Activated CD4-positive, CD25-positive, alpha-beta regulatory T cell treated with anti-CD3 and anti-CD28 coated beads, Interleukin-2, amount 50 U/mL, for 16 hours (primary cell): ENCODE data around the gene SYPL1.
A peak's percentile ranks its signal among the peaks of the same experiment; 100 is the strongest.

Experiments
- DNase-seq: peaks from one replicate; pipeline ENCODE4 v3.0.0-alpha.2; 2020; ENCODE audit warnings: low read depth, low spot score

Gene SYPL1

DNA sequence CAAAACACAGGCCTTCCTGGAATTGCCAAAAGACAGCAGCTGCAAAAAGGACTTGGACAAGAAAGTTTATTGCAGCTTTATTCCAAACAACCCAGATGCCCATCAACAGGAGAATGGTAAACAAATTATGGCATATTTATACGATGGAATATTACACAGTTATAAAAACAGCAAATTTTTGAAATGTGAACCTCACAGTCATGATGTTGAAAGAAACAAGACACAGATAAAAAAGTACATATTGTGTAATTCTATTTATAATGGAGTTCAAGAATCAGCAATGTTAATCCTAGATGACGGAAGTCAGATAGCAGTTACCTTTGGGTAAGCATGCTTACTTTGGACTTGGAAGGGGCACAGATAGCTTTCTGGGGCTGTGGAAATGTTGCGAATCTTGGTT lies 44.4 kb downstream of the SYPL1 start:
- no peak for DNase-seq

DNA sequence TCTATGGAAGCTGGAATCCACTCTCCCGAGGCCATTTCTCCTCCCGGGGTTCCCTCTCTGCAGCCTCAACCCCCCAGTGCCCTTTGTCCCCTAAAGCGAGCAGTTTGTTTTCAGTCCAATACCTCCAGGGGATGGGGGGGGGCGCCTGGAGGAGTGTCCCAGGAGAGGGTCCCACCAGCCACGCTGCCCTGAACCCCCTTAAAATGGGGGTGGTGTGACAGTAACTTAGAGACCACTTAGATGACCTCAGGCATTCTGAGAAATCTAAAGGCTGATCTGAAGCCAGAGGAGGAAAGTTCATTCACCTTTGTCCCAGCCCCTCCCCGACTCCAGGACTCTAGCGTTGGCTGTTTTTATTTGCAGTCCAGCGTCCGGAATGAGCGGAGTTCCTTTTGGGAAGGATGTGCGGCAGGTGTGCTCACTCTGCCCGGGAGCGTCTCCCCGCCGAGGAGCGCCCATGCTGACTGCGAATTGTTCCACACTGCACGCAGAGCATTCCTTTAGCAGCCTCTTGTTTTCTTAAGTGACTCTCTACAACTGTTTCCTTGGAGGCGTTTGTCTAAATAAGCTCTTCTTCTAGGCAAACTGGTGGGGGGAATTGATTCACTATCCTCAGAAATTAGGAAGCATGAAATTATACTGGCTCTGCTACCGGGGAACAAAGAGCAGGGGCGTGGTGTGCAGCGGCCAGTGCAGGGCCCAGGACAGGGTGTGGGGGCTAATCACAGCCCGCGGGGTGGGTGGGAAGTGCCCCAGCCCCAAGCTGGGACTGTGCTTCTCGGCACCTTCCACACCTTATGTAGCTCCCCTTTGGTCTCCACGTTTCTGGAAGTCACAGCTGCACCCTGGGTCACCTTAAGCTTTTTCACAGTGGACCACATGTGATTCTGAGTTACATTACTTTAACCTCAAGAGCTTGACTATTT lies 46.3 kb downstream of the SYPL1 start:
- DNase-seq: no peak

DNA sequence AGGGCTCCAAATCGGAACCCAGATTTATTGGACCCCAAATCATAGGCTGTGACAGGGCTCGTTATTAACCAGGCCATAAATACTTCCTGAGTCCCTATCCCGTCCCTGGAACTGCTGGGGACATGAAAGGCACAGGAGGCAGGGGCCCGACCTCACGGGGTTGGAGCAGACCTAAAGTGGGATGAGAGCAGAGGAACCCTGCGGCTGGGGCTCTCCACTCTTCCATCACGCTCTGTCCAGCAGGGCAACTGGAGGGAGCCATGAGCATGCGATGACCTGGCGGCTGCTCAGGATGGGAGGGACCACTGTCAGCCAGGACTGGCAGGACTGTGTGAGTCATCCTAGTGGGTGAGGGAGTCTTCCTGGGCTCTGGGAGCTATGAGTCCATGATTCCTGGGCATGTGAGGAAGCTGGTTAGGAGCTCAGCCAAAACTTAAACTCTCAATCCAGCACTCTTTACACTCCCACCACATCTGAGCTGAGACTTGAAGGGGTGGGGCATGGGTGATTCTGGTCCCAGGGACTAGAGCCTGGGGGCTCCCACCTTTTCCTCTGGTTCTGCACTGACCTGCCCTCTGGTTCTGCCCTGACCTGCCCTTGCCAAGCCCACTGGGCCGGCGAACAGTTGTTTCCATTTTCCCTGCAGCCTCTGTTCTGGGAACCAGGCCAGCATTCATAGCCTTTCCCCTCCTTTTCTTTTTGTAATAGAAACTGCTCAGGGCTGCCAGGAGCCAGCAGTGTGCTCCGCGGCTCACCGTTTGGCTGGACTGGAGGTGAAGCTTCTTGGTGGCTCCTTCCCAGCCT lies 47.1 kb downstream of the SYPL1 start:
- DNase-seq: no peak

DNA sequence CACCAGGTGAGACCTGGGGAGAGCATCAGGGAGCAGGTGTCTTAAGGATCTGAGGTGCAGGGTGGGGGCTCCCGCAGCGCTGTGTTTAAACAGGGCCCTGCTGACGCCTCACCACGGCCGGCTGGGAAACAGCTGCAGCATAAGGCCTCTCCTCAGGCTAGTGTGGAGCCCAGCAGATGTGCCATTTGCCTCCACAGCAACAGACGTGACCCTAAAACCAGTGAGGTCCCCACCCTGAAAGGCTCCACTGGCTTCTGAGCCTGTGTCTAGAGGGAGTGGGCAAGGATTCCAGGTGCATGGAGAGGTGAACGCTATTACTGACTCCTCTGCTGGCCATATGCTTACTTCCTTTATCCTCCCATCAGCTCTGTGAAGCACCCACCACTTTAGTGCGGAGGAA lies 47.8 kb downstream of the SYPL1 start:
- no peak for DNase-seq

DNA sequence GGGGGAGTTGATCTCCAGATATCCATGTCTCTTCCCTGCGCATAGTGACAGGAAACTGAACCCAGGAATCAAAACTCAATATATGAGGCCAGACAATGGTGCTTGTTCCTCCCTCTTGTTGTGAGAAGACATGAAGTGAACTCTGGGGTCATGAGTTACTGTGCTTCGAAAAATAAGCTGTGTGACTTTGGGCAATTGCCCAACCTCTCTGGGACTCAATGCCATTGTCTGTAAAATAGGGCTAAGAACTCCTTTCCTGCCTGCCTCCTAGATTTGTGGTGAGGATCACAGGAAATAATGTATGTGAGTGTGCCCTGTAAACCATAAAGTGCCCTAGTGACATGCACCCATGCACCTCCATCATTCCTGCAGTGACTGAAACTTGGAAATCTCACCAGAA lies 48.4 kb downstream of the SYPL1 start:
- DNase-seq: no peak

DNA sequence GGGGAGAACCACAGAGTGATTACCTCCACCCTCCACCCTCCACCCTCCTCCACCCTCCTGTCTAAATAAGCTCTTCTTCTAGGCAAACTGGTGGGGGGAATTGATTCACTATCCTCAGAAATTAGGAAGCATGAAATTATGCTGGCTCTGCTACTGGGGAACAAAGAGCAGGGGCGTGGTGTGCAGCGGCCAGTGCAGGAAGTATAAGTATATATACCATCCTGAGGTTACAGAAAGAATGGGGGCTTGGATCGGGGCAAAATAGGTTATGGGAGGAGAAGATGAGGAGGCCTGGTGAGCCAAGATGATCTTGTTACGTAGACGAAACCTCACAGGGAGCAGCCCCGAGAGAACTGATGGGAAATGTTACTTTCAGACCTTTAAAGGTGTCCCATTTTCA lies 49.1 kb downstream of the SYPL1 start:
- no peak for DNase-seq

DNA sequence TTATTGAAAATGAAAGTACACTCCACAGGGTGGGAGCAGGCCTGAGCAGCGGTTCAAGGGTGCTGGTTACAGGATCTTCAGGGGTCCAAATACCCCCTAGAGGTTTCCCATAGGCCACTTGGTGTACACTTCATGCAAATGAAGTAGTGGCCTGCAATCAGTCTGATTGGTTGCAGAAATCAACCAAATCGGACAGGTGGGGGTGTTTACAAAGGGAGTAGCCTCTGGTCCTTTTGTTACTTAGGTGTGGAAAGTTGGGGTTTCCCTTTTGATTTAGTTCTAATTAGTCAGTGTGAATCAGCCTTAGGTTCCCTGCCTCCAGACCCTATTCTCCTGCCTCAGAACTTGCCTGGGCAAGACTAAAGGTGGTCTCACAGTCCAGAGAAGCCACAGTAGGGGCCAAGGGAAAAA lies 49.6 kb downstream of the SYPL1 start:
- no peak for DNase-seq

DNA sequence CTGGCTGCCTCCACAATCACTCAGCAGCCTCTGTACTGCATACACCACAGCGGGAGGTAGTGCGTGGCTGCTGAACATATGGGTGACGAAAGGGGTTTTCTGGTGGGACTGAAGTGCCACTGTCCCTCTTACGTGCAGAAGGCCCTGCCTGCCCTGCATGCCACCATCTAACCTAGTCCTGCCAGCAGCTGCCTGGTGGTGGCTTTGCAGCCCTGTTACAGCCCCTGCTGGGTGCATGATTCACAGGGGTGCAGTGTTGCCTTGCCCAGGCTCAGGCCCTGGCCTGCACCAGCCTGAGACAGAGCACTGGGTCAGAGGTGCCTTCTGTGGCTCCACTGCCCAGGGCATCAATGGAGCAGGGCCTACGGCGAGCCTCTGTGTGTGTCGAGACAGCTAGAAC lies 50.1 kb downstream of the SYPL1 start:
- DNase-seq: no peak

DNA sequence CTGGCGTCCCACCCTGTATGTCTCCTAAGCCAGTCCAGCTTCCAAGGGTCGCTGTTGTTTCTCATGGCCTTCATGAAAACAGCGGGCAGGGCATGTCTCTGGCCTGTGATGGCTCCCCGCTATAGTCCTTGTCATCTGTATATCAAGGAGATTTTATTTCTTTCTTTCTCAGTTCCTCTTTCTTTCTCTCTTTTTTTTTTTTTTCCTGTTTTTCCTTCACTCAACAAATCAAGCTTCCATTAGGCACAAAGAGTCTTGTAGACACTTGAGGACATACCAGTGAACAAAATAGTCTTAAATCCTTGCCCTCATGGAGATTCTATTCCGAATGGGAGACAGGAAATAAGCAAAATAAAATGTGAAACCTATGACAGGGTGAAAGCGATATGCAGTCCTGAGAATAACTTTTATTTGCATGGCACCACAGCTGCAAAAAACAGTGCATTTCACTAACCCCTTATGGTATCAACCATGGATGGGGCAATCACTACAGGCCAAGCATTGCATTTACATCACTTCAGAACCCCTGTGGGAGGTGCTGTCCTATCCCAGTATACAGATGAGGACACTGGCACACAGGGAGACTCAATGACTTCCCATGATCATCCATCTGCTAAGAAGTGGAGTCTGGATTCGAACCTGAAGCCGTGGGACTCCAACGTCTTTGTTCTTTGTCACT lies 50.7 kb downstream of the SYPL1 start:
- no peak for DNase-seq

DNA sequence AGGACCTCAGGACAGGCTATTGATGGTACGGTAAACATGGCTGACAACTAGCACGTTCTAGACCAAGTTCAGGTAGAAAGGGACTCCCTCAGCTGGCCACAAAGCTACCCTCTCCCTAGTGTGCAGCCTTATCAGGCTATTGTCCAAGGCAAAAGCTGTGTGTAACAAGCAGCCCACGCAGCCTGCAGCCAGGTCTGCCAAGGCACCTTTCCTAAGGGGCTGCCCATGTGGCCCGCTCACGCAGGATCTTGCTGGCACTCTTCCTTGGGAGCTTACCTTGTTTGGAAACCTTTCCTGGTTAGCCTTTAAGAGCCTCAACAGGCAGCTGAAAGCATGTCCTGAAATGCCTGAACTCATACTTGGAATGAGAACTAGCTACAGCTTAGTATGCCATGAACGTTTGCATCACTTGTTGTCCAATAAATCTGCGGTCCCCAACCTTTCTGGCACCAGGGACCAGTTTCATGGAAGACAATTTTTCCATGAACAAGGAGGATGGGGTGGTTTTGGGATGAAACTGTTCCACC lies 51.7 kb downstream of the SYPL1 start:
- DNase-seq: no peak

DNA sequence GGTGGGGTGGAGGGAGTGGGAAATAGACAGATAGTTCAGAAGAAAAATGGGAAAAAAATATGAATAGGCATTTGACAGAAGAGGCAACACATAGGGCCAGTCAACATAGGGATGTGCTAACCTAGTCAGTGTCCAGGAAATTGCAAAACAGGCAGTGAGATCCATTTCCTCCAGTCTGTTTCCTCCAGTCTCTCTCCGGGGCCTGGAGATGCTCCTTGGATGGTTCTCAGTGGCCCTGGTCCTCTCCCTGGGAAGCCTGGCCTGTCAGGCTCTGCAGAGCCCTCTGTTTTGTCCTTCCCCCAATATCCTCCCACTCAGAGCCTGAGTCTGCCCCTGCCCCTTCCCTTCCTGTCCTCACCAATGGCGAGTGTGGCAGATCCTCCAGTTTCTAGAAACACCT lies 52.6 kb downstream of the SYPL1 start:
- DNase-seq: no peak

DNA sequence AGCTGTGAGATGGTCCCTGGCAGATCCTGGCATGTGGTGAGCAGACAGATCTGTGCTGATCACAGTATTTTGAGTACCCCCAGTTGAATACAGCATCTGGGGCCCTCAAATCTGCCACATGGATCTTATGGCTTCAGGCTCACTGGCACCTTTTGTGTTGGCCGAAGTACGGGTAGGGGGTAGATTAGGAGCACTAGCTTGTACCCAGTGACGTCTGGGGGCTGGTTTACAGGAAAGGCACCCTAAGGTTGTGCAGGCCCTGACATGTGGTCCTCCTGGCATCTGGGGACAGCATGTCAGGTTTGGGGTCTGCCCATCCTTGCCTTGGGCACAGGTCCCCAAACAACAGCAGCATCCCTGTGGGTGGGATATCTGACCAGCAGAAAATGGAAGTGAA lies 53.2 kb downstream of the SYPL1 start:
- DNase-seq: no peak

DNA sequence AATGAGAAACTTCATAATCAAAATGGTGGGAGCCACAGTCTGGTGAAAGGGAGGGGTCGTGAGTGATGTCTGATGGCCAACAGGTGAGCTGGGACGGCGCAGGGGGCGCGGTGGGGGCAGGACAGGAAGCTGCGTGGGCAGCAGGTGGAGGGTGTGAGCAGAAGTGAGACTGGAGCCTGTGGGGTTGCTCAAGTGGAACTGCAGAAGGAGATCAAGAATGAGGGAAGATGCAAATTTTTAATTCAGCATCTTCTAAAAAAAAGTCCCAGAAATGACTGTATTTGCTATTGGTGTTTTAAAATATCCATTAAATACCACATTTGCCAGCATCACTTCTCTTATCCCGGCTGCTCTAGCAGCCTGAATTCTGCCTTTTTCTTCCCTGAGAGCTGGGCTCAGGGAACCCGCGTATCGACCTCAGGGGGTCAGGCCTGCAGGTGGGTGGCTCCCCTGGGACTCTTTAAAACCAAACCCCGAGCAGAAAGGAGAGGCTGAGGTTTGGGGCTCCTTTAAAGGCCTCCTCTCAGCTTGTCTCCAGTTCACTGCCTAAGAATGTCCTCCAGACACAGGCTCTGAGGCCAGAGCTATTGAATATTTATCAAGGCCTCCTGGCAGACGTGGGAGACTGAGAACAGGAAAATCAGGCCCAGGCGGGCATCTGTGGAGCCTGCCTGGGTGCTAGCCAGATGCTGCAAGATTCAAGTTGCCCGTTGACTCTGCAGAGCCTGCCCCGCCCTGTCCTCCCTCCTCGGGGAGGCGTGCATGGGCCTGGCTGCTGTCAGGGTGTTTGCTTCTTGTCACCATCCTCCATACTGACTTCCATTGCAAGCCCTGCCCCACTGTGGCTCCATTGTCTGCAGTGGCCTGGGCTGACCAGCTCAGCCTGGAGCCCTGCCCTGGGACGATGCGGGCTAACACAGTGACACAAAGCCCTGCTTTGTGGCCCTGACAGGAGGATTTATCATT lies 53.9 kb downstream of the SYPL1 start:
- no peak for DNase-seq

DNA sequence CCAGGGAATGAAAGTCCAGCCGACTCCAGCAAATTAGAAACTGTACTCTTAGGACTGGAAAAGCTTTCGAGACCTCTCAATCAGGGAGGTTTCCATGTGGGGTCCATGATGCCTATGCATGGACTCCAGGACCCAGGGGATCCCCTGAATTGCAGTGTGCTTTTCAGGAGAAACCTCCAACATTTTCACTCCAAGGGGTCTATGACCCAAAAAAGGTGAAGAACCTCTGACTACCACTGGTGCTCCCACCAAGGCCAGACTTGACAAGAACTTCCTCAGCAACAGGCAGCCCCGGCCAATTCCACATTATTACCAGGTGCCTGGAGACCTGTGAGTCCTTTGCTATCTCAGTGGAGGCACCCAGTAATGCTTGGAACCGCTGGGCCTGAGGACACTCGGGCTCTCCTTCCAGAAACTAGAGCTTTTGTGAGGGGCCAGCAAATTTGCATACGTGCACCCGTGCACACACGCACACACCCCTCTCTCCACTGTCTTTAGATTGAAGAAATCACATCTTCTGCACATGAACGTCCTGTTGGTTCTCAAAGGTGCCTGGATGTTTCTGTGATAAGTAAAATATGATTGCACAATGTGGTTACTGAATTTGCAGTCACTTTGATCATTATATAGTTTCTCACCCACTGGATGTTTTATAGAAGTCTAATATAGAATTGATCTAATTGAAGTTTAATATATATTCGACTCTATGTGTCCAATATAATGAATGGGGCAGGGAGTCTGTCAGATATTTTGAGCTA lies 54.7 kb downstream of the SYPL1 start:
- DNase-seq: no peak

DNA sequence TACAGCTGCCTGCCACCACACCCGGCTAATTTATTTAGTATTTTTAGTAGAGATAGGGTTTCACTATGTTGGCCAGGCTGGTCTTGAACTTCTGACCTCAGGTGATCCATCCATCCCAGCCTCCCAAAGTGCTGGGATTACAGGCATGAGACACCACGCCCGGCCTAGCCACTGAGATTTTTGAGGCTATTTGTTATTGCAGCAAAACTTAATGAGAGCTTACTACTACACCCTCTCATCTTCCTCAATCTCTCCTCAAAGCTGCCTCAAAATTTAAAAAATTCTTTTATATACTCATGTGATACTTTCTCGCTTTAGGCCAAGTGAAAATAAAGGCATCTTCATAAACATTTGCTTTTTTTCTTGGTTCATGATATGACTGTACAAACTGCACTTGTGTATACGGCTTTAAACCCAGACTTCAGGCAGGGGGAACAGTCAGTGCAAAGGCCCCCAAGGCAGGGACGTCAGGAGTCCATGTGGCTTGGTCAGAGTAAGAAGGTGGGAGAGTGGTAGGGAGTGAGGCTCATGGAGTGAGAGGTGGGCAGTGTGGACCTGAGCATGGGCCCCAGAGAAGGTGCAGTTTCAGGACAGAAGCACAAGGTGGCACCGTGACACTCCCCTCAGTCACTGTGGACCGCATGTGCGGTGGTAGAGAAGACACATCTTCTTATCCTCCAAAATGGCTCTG lies 55.5 kb downstream of the SYPL1 start:
- peak; percentile 31 for DNase-seq

DNA sequence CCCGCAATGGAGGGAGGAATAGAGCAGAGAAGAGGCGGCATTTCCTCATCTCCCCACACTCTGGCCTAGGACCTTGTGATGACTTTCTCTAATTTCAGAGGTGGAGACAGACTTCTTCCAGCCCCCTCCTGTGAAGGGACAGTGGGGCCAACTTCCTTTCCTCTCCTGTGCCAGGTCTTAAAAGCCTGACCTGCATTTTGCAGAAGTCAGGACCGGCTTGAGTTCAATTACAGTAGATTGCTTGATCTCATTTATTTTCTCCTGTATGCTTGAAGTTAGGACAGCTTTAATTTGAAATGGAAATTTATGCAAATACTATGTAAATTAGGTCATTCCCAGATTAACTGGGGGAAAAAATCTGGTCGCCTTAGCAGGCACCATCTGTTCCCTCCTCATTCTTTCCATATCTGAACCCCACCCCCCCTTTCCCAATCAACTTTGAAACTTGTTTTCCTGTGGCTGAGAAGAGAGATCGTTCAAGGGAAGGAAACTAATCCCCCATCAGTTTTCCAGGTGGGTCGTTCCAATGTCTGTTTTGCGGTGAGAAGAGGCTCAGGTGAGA lies 57.1 kb downstream of the SYPL1 start:
- DNase-seq: no peak

DNA sequence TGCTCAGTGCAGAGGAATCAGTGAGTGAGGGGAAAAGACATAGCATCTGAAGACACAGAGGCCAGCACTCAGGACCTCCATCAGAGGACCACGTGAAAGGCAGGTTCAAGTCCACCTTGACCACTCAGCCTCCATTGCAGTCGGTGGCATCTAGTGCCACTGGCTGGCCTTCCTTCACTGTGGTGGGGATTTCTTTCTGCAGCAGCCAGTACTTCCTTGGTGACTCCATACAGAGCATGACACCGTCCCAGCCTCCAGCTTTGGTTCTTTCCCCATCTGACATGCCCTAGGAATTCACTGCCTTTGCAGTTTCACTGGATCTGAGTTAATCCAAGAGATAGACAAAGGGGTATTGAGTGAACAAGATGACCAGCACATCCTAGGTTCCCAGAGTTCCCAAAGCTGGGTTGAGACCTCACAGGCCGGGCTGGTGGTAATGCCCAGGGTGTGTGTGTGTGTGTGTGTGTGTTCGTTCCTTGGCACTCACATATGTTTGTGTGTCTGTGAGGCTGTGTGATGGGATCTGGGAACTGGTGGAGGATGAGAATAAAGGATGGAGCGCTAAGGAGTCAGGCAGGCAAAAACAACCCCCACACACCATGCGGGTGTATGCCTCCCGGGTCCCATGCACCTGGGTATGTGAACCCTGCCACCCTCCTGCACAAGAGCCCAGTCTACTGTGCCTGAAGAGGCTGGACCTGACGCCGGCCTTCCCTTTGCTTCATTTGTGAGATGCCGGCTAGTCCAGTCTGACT lies 57.8 kb downstream of the SYPL1 start:
- no peak for DNase-seq

DNA sequence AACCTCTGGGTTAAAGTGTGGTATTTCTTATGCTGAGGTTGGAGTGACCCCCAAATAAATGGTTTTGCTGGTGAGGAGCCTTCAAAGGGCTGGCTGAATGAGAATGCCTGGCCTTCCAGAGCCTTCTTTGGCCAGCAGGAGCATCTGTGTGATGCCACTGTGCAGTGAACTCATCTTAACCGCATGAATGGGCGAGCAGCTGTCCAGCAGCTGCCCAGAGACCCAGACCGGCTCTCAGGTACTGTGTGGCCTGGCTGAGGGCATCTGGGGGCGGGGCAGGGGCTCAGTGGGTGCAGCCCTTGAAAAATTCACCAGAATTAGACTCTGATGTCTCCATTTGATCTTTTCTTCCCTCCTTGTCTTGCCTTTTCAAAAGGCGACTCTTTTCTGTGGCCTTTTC lies 59.0 kb downstream of the SYPL1 start:
- DNase-seq: no peak
